Neuronal stem cell (in vitro differentiated cells): ENCODE measurements around the gene IGLL5.

ENCODE experiments used
- DNase-seq: peaks from one replicate; pipeline ENCODE4 v3.0.0-alpha.2; 2013; ENCODE audit warnings: low spot score
- H2AFZ ChIP-seq: one replicate; pipeline ENCODE4 v1.6.1; 2013; ENCODE audit warnings: mild to moderate bottlenecking, low read length, inconsistent platforms
- H2AK5ac ChIP-seq: 2 replicates; pipeline ENCODE4 v1.6.1; 2013; ENCODE audit warnings: low read depth, mild to moderate bottlenecking, inconsistent platforms, low read length, moderate library complexity, mixed read lengths
- H2BK120ac ChIP-seq: 2 replicates; pipeline ENCODE4 v1.6.1; 2013; ENCODE audit warnings: low read depth, mild to moderate bottlenecking, inconsistent platforms, low read length, moderate library complexity, mixed read lengths
- H2BK12ac ChIP-seq: one replicate; pipeline ENCODE4 v1.6.1; 2013; ENCODE audit warnings: low read length, inconsistent platforms
- H2BK15ac ChIP-seq: 2 replicates; pipeline ENCODE4 v1.6.1; 2013; ENCODE audit warnings: mild to moderate bottlenecking, low read length, inconsistent platforms, mixed read lengths
- H2BK5ac ChIP-seq: one replicate; pipeline ENCODE4 v1.6.1; 2013; ENCODE audit warnings: inconsistent platforms, mild to moderate bottlenecking, low read length, moderate library complexity
- H3K14ac ChIP-seq: one replicate; pipeline ENCODE4 v1.6.1; 2013; ENCODE audit warnings: low read length, inconsistent platforms
- H3K18ac ChIP-seq: 2 replicates; pipeline ENCODE4 v1.6.1; 2013; ENCODE audit warnings: low read length, inconsistent platforms
- H3K23ac ChIP-seq: 2 replicates; pipeline ENCODE4 v1.6.1; 2013; ENCODE audit warnings: low read depth, mild to moderate bottlenecking, mixed read lengths, low read length, inconsistent platforms; ENCODE audit not compliant: poor library complexity
- H3K27ac ChIP-seq: replicated peaks from 3 replicates; pipeline ENCODE4 v1.5.1; 2013; ENCODE audit warnings: low read length, inconsistent platforms
- H3K27me3 ChIP-seq, 3 experiments: 2 replicates each; pipeline ENCODE4 v1.6.1; 2013; ENCODE audit warnings: low read length in 3 of 3, mild to moderate bottlenecking in 2 of 3, inconsistent platforms in 1 of 3, low read depth in 1 of 3, mixed read lengths in 1 of 3, moderate library complexity in 1 of 3; ENCODE audit not compliant: control insufficient read depth in 3 of 3, insufficient read depth in 3 of 3
- H3K36me3 ChIP-seq, 2 donors: replicated peaks in 1 of 2; 2 replicates each; pipeline ENCODE4 v1.6.1; 2013; ENCODE audit warnings: low read length in 2 of 2; ENCODE audit not compliant: control insufficient read depth in 2 of 2, insufficient read depth in 2 of 2
- H3K4ac ChIP-seq: 2 replicates; pipeline ENCODE4 v1.6.1; 2013; ENCODE audit warnings: inconsistent platforms, mild to moderate bottlenecking, low read length, moderate library complexity
- H3K4me1 ChIP-seq, 2 donors: 1 replicate in 1 of 2; 2 replicates in 1 of 2; pipeline ENCODE4 v1.6.1; 2013; ENCODE audit warnings: low read length in 2 of 2, low read depth in 1 of 2; ENCODE audit not compliant: control insufficient read depth in 2 of 2, insufficient read depth in 1 of 2
- H3K4me2 ChIP-seq: one replicate; pipeline ENCODE4 v1.6.1; 2013; ENCODE audit warnings: mild to moderate bottlenecking, low read length, inconsistent platforms; ENCODE audit not compliant: insufficient read depth, poor library complexity, severe bottlenecking
- H3K4me3 ChIP-seq, 2 donors: 2 replicates each; pipeline ENCODE4 v1.5.1; 2013; ENCODE audit warnings: low read length in 2 of 2, mild to moderate bottlenecking in 2 of 2, inconsistent platforms in 1 of 2, moderate library complexity in 1 of 2
- H3K79me1 ChIP-seq: one replicate; pipeline ENCODE4 v1.6.1; 2013; ENCODE audit warnings: low read depth, mild to moderate bottlenecking, inconsistent platforms, low read length, moderate library complexity
- H3K9ac ChIP-seq: one replicate; pipeline ENCODE4 v1.6.1; 2013; ENCODE audit warnings: mild to moderate bottlenecking, low read depth, low read length, inconsistent platforms; ENCODE audit not compliant: poor library complexity
- H3K9me3 ChIP-seq, 2 donors: replicated peaks in 1 of 2; 2 replicates each; pipeline versions ENCODE3 to v1.6.1; 2013; ENCODE audit warnings: low read length in 2 of 2, mild to moderate bottlenecking in 2 of 2, inconsistent platforms in 1 of 2, low read depth in 1 of 2, mixed read lengths in 1 of 2, moderate library complexity in 1 of 2; ENCODE audit not compliant: control insufficient read depth in 2 of 2, insufficient read depth in 1 of 2
- H4K8ac ChIP-seq: one replicate; pipeline ENCODE4 v1.6.1; 2013; ENCODE audit warnings: low read depth, mild to moderate bottlenecking, inconsistent platforms, low read length, moderate library complexity
- H4K91ac ChIP-seq: one replicate; pipeline ENCODE4 v1.6.1; 2013; ENCODE audit warnings: low read length, low read depth, mild to moderate bottlenecking, inconsistent platforms; ENCODE audit not compliant: poor library complexity
- WGBS, 2 donors: extraction: QIAGEN DNeasy Blood & Tissue Kit; methylation state at CpG; one replicate each; pipeline ENCODE4 v1.1.7; 2013; ENCODE audit warnings: missing lambda C conversion rate in 2 of 2, mixed read lengths in 1 of 2; ENCODE audit not compliant: insufficient read length in 2 of 2, insufficient replicate concordance in 1 of 2; ENCODE audit errors: extremely low coverage in 2 of 2; 5-methylcytosine and 5-hydroxymethylcytosine counted together

The IGLL5 gene

DNA sequence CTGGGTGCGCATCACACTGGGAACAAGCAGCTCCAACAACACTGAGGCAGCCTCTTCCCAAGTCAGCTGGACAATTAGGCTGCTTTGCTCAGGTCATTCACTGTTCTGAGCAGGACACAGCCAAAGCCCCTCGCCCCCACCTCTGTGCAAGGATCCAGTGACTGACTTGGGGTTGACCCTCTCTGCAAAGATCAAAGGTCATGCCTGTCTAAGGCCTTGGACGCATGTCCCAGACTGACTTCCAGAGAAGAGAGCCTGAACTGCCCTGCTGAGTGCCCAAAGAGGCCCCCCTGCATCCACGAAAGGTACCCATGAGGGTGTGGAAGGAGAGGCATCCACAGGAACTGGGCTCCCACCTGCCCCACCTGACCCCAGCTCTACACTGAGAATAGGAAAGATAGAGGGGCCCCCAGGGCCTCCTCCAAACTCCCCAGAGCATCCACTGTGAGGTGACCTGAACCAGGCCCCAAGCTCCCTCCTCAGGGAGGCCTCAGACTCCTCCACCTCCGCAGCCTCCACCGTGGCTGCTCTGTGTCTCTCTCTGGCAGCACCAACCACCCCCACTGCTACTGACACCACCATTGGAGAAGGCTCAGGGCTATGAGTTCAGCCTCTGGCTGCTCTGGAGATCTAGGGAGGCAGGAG is 53.5 kb downstream of the IGLL5 start:
- H2BK120ac ChIP-seq: no peak overlapping the region
- no peak overlapping the region for H2BK12ac ChIP-seq
- H3K27me3 ChIP-seq: peaks cover 0 to 2% (median 0%) of the 10 kb centered on the region in 3 experiments
- no peak overlapping the region for H2BK15ac ChIP-seq
- no peak overlapping the region for H3K4me3 ChIP-seq
- H3K79me1 ChIP-seq: no peaks in the 10 kb centered on the region
- H3K9ac ChIP-seq: no peak overlapping the region
- H2AK5ac ChIP-seq: no peak overlapping the region
- no peak overlapping the region for H4K8ac ChIP-seq
- no peak for DNase-seq
- no peaks in the 10 kb centered on the region for H3K9me3 ChIP-seq
- no peak overlapping the region for H3K14ac ChIP-seq
- H3K4me1 ChIP-seq: peaks cover 0 to 4% of the 10 kb centered on the region in 2 donors
- H3K4ac ChIP-seq: no peak overlapping the region
- H4K91ac ChIP-seq: no peak overlapping the region
- no peak overlapping the region for H3K4me2 ChIP-seq
- H3K27ac ChIP-seq: no peak overlapping the region
- no peak overlapping the region for H2BK5ac ChIP-seq
- H3K36me3 ChIP-seq: no peaks in the 10 kb centered on the region
- no CpG with 5 or more reads among the region's 6 CpGs for WGBS, 2 donors
- no peak overlapping the region for H2AFZ ChIP-seq
- H3K18ac ChIP-seq: peak overlapping the region; percentile 40
- H3K23ac ChIP-seq: peak overlapping the region; percentile 87

DNA sequence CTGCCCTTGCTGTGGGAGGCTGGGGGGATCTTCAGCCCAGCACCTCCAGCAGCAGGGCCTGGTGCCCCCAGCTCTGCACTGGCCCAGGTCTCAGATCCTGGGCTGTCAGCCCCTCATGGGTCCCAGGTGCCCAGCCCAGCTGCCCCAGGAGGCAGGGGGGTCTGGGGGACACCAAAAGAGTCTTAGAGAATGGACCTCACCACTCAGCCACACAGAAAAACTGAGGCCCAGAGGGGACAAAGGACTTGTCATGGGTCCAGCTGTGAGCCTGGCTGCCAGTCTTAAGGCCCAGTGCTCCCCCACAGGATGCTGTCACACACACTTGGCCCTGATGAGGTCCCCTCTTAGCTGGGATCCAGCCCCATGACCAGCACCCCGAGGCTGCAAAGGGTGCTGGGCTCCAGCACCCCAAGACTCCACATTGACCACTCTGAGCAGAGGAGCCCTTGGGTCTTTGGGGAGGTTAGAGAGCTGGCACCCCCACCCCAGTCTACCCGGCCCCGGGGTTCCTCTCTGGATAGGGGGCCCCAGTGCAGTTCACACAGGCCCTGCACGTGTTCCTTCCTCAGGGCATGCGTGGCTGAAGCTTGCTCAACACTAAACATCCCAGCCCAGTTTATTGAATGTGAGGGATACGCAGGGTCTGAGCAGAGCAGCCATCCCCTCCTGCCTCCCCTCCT is 54.4 kb downstream of the IGLL5 start:
- no peak overlapping the region for H2BK15ac ChIP-seq
- H3K23ac ChIP-seq: peak overlapping the region; percentile 90
- H3K36me3 ChIP-seq: no peaks in the 10 kb centered on the region
- peak overlapping the region; percentile 66 for H3K14ac ChIP-seq
- no peak for DNase-seq
- no peak overlapping the region for H3K9ac ChIP-seq
- H2BK5ac ChIP-seq: no peak overlapping the region
- H3K27ac ChIP-seq: no peak overlapping the region
- H3K18ac ChIP-seq: no peak overlapping the region
- no peak overlapping the region for H4K8ac ChIP-seq
- H3K79me1 ChIP-seq: no peaks in the 10 kb centered on the region
- H3K4ac ChIP-seq: no peak overlapping the region
- H3K4me2 ChIP-seq: no peak overlapping the region
- H3K4me3 ChIP-seq: no peak overlapping the region
- no peak overlapping the region for H4K91ac ChIP-seq
- no peak overlapping the region for H2BK12ac ChIP-seq
- no peak overlapping the region for H2AK5ac ChIP-seq
- H3K27me3 ChIP-seq: peaks cover 0 to 2% (median 0%) of the 10 kb centered on the region in 3 experiments
- no peak overlapping the region for H2BK120ac ChIP-seq
- H3K4me1 ChIP-seq: peaks cover 0 to 3% of the 10 kb centered on the region in 2 donors
- H2AFZ ChIP-seq: no peak overlapping the region
- no CpG with 5 or more reads among the region's 6 CpGs for WGBS, 2 donors
- H3K9me3 ChIP-seq: no peaks in the 10 kb centered on the region

DNA sequence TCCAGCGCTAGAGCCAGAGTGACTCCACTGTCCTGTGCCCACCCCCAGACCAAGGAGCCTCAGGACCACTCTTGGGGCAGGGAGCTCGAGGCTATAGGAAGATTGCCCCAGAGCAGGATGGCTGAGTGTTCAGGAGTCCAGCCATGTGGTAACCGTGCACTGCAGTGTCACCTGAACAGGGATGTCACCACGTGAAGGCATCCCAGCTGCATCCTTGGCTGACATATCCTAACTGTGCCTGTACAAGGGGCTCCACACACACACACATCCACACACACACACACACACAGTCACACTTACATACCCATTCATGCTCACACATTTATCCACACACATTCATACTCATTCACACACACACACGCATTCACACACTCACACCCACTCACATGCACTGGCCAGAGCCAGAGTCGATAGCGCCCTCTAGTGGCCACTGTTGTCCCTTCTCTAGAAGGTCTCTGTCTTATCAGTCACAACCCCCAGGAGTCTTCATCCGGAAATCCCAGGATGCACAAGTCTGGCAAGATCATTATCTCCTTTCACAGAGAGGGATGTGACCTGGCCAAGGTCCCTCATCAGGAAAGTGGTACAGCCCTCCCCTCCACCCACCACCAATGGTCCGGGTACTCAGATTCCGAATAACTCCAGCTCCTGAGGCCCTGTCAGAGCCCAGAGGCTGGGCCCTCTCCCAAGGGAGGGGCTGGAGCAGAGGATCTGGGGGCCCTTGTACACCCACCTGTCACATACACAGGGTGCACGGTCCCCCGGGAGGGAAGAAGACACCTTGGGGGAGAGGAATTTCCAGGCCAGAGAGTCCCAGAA is 55.1 kb downstream of the IGLL5 start:
- Histone ChIP-seq H3K27ac (no peak overlapping the region), H4K91ac (no peak overlapping the region), H2AFZ (no peak overlapping the region), H3K18ac (no peak overlapping the region), H3K27me3 (no peaks in the 10 kb centered on the region), H3K36me3 (no peaks in the 10 kb centered on the region), H2BK5ac (no peak overlapping the region), H2AK5ac (no peak overlapping the region), H3K9me3 (no peaks in the 10 kb centered on the region), H2BK12ac (no peak overlapping the region), H3K79me1 (no peaks in the 10 kb centered on the region), H3K9ac (no peak overlapping the region), H3K4me2 (no peak overlapping the region), H3K4me3 (no peak overlapping the region), H2BK120ac (no peak overlapping the region), H3K23ac (peak overlapping the region; percentile 90), H3K4ac (no peak overlapping the region), H3K14ac (peak overlapping the region; percentile 66), H3K4me1 (peaks cover 0 to 2% of the 10 kb centered on the region in 2 donors), H4K8ac (no peak overlapping the region), H2BK15ac (no peak overlapping the region)
- peak; percentile 78 for DNase-seq
- 100% methylated on average over 1 of the region's 12 CpGs; no CpG with 5 or more reads in 1 of the 2 donors for WGBS, 2 donors
